HG02678 (cell line): ENCODE measurements around the gene WARS2.

Source experiments
- ATAC-seq: cut with Tn5 transposase; IDR thresholded peaks from one replicate; pipeline ENCODE4 v1.9.1; 2021; ENCODE audit warnings: mild to moderate bottlenecking, moderate library complexity; ENCODE audit not compliant: unreplicated experiment

Gene WARS2

DNA sequence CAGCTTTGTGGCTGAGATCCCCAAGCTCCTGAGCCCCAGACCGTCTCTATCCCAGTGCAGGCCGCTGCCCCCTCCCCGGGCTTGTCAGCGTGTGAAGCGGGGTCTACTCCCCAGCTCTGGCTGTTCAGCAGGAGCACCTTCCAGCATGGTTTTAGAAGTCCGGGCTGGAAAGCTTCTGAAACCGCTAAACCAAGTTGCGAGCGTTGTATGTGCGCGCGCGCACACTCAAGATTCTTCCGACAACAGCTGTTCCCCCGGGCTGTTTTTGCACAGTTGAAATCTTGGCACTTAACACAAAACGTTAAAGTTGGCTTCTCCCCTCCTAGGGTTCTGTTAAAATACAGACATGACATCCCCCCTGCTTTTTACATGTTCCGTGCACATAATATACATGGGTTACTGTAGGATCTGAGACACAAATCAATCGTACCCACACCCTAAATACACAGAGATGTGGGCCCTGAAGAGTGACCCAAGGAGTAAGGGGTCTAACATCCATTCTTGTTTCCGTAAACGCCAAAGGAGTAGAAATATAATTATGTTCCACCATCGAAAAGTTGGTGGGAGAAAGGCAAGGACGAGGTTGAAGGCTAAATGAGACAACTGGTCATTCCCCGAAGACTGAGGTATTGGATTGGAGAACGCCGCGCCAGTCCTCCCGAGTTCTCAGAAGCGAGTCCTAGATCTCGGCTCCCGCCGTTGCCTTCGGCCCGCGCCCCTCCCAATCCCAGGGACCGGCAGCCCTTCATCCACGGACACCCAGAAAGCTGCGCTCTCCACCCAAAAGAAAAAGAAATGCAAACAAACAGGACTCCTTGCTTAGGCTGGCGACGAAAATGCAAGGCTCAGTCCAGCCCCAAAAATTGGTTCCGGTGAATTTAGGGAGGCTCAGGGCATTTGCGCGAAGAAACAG is 153.6 kb downstream of the WARS2 start:
- ATAC-seq, result no peak

DNA sequence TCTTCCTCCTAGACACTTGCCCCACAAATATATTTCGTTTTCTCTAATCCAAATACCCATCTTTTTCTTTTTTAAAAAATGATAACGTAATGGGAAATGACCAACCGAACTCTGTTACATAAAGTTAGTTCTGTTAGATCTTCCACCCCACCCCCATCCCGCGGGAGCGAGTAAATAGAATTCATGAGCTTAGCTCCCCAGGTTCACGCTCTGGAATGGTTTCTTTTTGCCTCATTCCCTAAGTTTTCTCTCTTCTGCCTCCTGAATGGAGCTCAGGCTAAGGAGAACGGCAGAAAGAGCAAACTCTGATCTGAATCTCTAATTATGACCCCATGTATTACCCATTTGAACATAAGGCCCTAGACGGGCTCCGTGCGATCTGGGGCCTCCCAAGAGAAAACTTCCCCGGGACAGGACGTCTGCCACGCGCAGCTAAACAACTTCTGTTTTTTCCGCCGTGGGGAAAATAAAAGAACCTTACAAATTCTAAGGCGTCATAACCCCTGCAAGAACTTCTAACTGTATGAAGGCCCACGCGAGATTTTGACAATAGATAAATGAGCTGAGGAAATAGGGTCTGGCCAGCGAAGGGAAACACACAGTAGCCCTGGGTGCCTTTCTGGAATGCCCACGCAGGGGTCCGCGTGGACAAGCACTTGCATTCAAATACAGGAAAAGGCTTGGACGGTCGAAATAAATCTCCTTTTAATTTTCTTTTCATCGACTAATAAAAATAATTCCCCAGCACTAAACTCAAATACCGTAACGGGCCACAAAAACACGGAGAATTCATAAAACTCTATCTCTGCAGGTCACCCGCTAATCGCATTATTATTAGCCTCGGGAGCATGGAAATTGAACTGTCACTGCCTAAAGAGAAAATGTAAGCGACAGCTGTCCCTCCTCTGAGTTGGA is 154.6 kb downstream of the WARS2 start:
- ATAC-seq, result no peak

- ATAC-seq, result no peak
These were observed 155.5 kb downstream of the WARS2 start for GRCh38 chr1:118984722-118985639.

DNA sequence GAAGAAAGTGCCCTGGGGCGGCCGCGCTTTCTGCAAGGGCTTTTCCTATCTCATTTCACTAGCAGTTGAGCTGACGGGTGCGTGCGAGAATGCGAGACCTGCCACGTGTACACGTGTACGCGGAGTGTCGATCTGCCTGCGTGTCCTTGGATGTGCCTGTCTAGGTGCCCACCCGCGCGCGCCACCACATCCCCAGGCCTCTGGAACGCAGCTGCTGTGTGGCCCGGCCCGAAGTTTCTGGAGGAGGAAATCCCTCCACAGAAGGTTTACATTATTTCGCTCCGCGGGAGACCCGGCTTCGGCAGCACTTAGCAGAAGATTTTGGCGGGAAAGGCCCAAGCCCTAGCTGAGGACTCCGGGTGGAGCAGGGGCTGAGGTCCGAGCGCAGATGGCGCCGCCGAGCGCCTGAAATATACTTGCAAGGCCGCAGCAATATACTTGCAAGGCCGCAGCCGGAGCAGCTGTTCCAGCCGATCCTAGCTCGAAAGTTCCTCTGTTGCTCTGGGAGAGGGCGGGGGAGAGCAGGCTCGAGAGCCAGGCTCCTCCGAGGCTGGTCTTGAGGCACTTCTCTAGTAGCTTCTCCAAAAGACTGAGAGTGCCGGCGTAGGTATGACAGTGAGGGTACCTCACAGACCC is 156.2 kb downstream of the WARS2 start:
- no peak for ATAC-seq

DNA sequence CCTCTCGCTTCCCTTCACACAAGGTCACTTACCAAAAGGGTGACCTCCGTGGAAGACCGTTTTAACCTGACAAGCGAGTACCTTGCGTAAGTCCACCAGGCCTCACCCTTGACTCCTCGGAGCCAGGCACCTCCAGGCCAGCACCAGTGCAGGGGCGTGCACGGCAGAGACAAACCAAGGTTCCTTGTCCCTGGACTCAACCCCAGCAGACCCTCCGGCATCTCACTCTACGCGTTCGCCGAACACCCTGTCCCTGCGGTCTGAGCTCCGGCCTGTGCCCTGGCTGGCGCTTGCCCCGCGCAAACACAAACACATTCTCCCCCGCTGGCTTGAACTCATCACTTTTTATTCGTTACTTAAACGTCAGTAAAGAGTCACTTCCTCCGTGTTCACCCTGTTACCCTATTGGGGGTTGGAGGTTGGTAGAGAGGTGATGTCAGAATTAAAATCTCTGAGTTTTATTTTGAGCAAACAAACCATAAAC is 156.9 kb downstream of the WARS2 start:
- ATAC-seq, result no peak

GRCh38 chr1:118982821-118983557 is 157.5 kb downstream of the WARS2 start:
- ATAC-seq, result no peak

GRCh38 chr1:118982266-118982665 is 158.2 kb downstream of the WARS2 start:
- ATAC-seq, result no peak

DNA sequence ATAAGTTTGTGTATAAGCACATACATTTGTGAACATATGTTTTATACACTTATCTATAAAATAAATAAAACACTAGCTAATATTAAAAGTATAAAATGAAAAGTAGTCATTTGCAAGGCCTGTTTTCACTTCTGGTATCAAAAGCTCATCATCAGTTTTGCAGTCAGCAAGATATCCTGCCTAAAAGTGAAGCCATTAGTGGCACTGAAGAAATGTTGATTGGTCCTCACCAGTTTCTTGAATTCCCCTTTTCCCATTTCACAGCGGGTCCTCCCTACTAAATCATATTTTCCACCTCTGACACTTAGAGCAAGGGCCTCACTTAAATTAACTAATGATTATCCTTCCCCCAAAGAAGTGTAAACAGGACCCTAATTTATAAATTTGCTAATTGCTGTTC is 159.0 kb downstream of the WARS2 start:
- ATAC-seq, result no peak
